ENCODE results near the gene AGPAT4. TPM values are rescaled to one million over a fixed set of nuclear protein-coding genes. Genes with fewer than 3 reads are reported as not detected.

The AGPAT4 gene
- total RNA-seq, 4 donors from 2014 or later: 1.0 to 17.4 (median 6.4) TPM

- intact Hi-C loops (cut with DNase I): no loop called here
- TF ChIP-seq POLR2A (IDR thresholded peaks at IDR 0.05): no peak
- TF ChIP-seq CTCF (IDR thresholded peaks at IDR 0.05): no peak
- no peak for DNase-seq
- Histone ChIP-seq H3K9me3 (no peaks in the 10 kb centered on the region), H3K27me3 (no peaks in the 10 kb centered on the region), H3K36me3 (no peaks in the 10 kb centered on the region), H3K27ac (peak overlapping the region in 3 of 4 donors; percentile 77 to 82 (median 81)), H3K4me1 (peaks cover 0 to 27% (median 10%) of the 10 kb centered on the region in 3 donors), H3K4me3 (peak overlapping the region; percentile 52 to 66 (median 65))
- 14% methylated on average over 11 of the region's 11 CpGs for WGBS, 2 donors
These were observed 1.1 kb downstream of the AGPAT4 start for GRCh38 chr6:161272635-161273273.

- no peak overlapping the region for H3K4me3 ChIP-seq
- no peak overlapping the region for H3K27ac ChIP-seq
- H3K27me3 ChIP-seq: no peaks in the 10 kb centered on the region
- WGBS, 2 donors: 65 to 78% methylated on average over 7 to 8 of the region's 8 CpGs
- no peaks in the 10 kb centered on the region for H3K9me3 ChIP-seq
- DNase-seq: no peak
- no peaks in the 10 kb centered on the region for H3K36me3 ChIP-seq
- H3K4me1 ChIP-seq: peaks cover 0 to 27% (median 10%) of the 10 kb centered on the region in 3 donors
- intact Hi-C loops (cut with DNase I): no loop called here
- no peak for TF ChIP-seq CTCF (IDR thresholded peaks at IDR 0.05)
- no peak for TF ChIP-seq POLR2A (IDR thresholded peaks at IDR 0.05)
These were observed 2.4 kb downstream of the AGPAT4 start for GRCh38 chr6:161271343-161272030.

- TF ChIP-seq CTCF (IDR thresholded peaks at IDR 0.05) (no peak), POLR2A (IDR thresholded peaks at IDR 0.05) (no peak)
- Histone ChIP-seq H3K27ac (no peak overlapping the region), H3K27me3 (no peaks in the 10 kb centered on the region), H3K4me3 (no peak overlapping the region), H3K9me3 (no peaks in the 10 kb centered on the region), H3K36me3 (no peaks in the 10 kb centered on the region), H3K4me1 (peaks cover 0 to 27% (median 10%) of the 10 kb centered on the region in 3 donors)
- WGBS, 2 donors: 85 to 89% methylated on average over 5 of the region's 5 CpGs
- DNase-seq: no peak
- intact Hi-C loops (cut with DNase I): no loop called here
These were observed 3.7 kb downstream of the AGPAT4 start for GRCh38 chr6:161270116-161270515.

GRCh38 chr6:161269310-161269709 lies 4.6 kb downstream of the AGPAT4 start:
- Histone ChIP-seq H3K36me3 (no peaks in the 10 kb centered on the region), H3K4me3 (no peak overlapping the region), H3K4me1 (peaks cover 0 to 23% (median 6%) of the 10 kb centered on the region in 3 donors), H3K27me3 (no peaks in the 10 kb centered on the region), H3K27ac (no peak overlapping the region), H3K9me3 (no peaks in the 10 kb centered on the region)
- intact Hi-C loops (cut with DNase I): no loop called here
- WGBS, 2 donors: 98% methylated on average over 6 of the region's 6 CpGs
- DNase-seq: no peak
- TF ChIP-seq CTCF (IDR thresholded peaks at IDR 0.05) (no peak), POLR2A (IDR thresholded peaks at IDR 0.05) (no peak)

- peaks cover 0 to 19% (median 6%) of the 10 kb centered on the region in 3 donors for H3K4me1 ChIP-seq
- intact Hi-C loops (cut with DNase I): no loop called here
- no peak overlapping the region for H3K4me3 ChIP-seq
- no peaks in the 10 kb centered on the region for H3K36me3 ChIP-seq
- H3K27me3 ChIP-seq: no peaks in the 10 kb centered on the region
- H3K9me3 ChIP-seq: no peaks in the 10 kb centered on the region
- no peak overlapping the region for H3K27ac ChIP-seq
- WGBS, 2 donors: 85 to 86% methylated on average over 7 of the region's 7 CpGs
- no peak for DNase-seq
- no peak for TF ChIP-seq POLR2A (IDR thresholded peaks at IDR 0.05)
- no peak for TF ChIP-seq CTCF (IDR thresholded peaks at IDR 0.05)
These were observed 5.2 kb downstream of the AGPAT4 start for GRCh38 chr6:161268531-161269210.
